ENCODE results near the gene PPP1R12B. TPM values are rescaled to one million over a fixed set of nuclear protein-coding genes. Genes with fewer than 3 reads are reported as not detected.

The PPP1R12B gene
- total RNA-seq, 4 donors from 2014 or later, result 197 to 386 (median 303) TPM

GRCh38 chr1:202306535-202307345 lies 41.8 kb upstream of the PPP1R12B start:
- Histone ChIP-seq H3K4me3 (no peak overlapping the region), H3K36me3 (no peaks in the 10 kb centered on the region), H3K27me3 (no peaks in the 10 kb centered on the region), H3K27ac (no peak overlapping the region), H3K4me1 (no peaks in the 10 kb centered on the region), H3K9me3 (no peaks in the 10 kb centered on the region)
- no peak for DNase-seq
- no peak for TF ChIP-seq POLR2A (IDR thresholded peaks at IDR 0.05)
- no peak for TF ChIP-seq CTCF (IDR thresholded peaks at IDR 0.05)
- intact Hi-C loops (cut with DNase I; ENCODE audit: low total_unique reads), result no loop called here

GRCh38 chr1:202310071-202310725 lies 38.3 kb upstream of the PPP1R12B start:
- H3K27me3 ChIP-seq, result no peaks in the 10 kb centered on the region
- H3K36me3 ChIP-seq, result no peaks in the 10 kb centered on the region
- DNase-seq, result no peak
- intact Hi-C loops (cut with DNase I; ENCODE audit: low total_unique reads), result no loop called here
- no peak overlapping the region for H3K4me3 ChIP-seq
- no peak for TF ChIP-seq POLR2A (IDR thresholded peaks at IDR 0.05)
- no peak for TF ChIP-seq CTCF (IDR thresholded peaks at IDR 0.05)
- H3K27ac ChIP-seq, result no peak overlapping the region
- H3K4me1 ChIP-seq, result no peaks in the 10 kb centered on the region
- no peaks in the 10 kb centered on the region for H3K9me3 ChIP-seq

- no peak overlapping the region for H3K4me3 ChIP-seq
- DNase-seq, result no peak
- H3K27ac ChIP-seq, result no peak overlapping the region
- TF ChIP-seq POLR2A (IDR thresholded peaks at IDR 0.05) (no peak), CTCF (IDR thresholded peaks at IDR 0.05) (no peak)
- H3K9me3 ChIP-seq, result no peaks in the 10 kb centered on the region
- intact Hi-C loops (cut with DNase I; ENCODE audit: low total_unique reads), result no loop called here
- no peaks in the 10 kb centered on the region for H3K4me1 ChIP-seq
- no peaks in the 10 kb centered on the region for H3K27me3 ChIP-seq
- no peaks in the 10 kb centered on the region for H3K36me3 ChIP-seq
Measured at GRCh38 chr1:202310746-202311145, 37.8 kb upstream of the PPP1R12B start.

GRCh38 chr1:202311875-202312635 lies 36.4 kb upstream of the PPP1R12B start:
- no peak for DNase-seq
- Histone ChIP-seq H3K36me3 (no peaks in the 10 kb centered on the region), H3K4me1 (no peaks in the 10 kb centered on the region), H3K27me3 (no peaks in the 10 kb centered on the region), H3K27ac (no peak overlapping the region), H3K9me3 (no peaks in the 10 kb centered on the region), H3K4me3 (no peak overlapping the region)
- intact Hi-C loops (cut with DNase I; ENCODE audit: low total_unique reads), result no loop called here
- no peak for TF ChIP-seq POLR2A (IDR thresholded peaks at IDR 0.05)
- TF ChIP-seq CTCF (IDR thresholded peaks at IDR 0.05), result no peak

Measured in uterus (tissue), 4 donors.